Panc1 (cell line): Measurements from ENCODE around the gene BACH2. TPM values are rescaled to one million over a fixed set of nuclear protein-coding genes. Genes with fewer than 3 reads are reported as not detected.

ENCODE experiments used
- ATAC-seq: fragments of 200-7000 bp; cut with Tn5 transposase; 2 replicates; pipeline ENCODE4 v1.9.1; 2020; ENCODE audit warnings: mild to moderate bottlenecking, moderate library complexity
- BruUV-seq: library from RNA; stranded (reverse); fragments of 400-500 nt; replicated peaks from 2 replicates; lab custom pipeline; 2021; lab: Mats Ljungman, UMichigan
- CTCF ChIA-PET: fragments of 300-600 bp; sonication (Branson Sonifier 250); formaldehyde crosslinking; loops from one replicate; lab custom pipeline; 2022; ENCODE audit warnings: antibody characterized with exemption; lab: Charles Lee
- POLR2A ChIA-PET: fragments of 300-600 bp; sonication (Branson Sonifier 250); formaldehyde crosslinking; loops from one replicate; lab custom pipeline; 2022; ENCODE audit warnings: antibody characterized with exemption; lab: Charles Lee
- DNase-seq: peaks from one replicate; pipeline ENCODE4 v3.0.0-alpha.2; 2010; ENCODE audit warnings: low read depth, low spot score
- H3K27ac ChIP-seq: 2 replicates; pipeline ENCODE4 v1.5.1; 2011; ENCODE audit warnings: mild to moderate bottlenecking, low read length, inconsistent platforms
- H3K27me3 ChIP-seq: fragments of 200-500 bp; sonication (Bioruptor generic); 2 replicates; pipeline ENCODE4 v1.6.0; 2014; ENCODE audit warnings: low read length, inconsistent platforms; ENCODE audit not compliant: control insufficient read depth, insufficient read depth
- H3K36me3 ChIP-seq: fragments of 200-500 bp; sonication (Bioruptor generic); 2 replicates; pipeline ENCODE4 v1.5.1; 2014; ENCODE audit warnings: inconsistent platforms, mild to moderate bottlenecking, low read length, moderate library complexity; ENCODE audit not compliant: control insufficient read depth, insufficient read depth
- H3K4me1 ChIP-seq: 2 replicates; pipeline ENCODE4 v1.5.1; 2011; ENCODE audit warnings: inconsistent platforms, mild to moderate bottlenecking, low read length, moderate library complexity; ENCODE audit not compliant: control insufficient read depth, insufficient read depth
- H3K4me3 ChIP-seq, 2 experiments: 2 replicates each; pipeline ENCODE4 v1.5.1; 2011 to 2012; ENCODE audit warnings: low read depth in 2 of 2, low read length in 2 of 2, mild to moderate bottlenecking in 2 of 2, inconsistent platforms in 1 of 2, moderate library complexity in 1 of 2
- H3K9me3 ChIP-seq: fragments of 200-500 bp; sonication (Bioruptor generic); 2 replicates; pipeline ENCODE4 v1.5.1; 2014; ENCODE audit warnings: low read depth, mild to moderate bottlenecking, inconsistent platforms, low read length, moderate library complexity; ENCODE audit not compliant: control insufficient read depth, insufficient read depth
- POLR2AphosphoS5 ChIP-seq: IDR thresholded peaks from 2 replicates; pipeline ENCODE4 v1.6.1; 2012; ENCODE audit warnings: mild to moderate bottlenecking, low read depth, low read length, moderate library complexity
- SIN3A ChIP-seq: IDR thresholded peaks from 2 replicates; pipeline ENCODE4 v1.6.1; 2012; ENCODE audit warnings: low read depth, mild to moderate bottlenecking, low read length, moderate library complexity, borderline replicate concordance; ENCODE audit not compliant: insufficient read depth
- TCF7L2 ChIP-seq: IDR thresholded peaks from 2 replicates; pipeline ENCODE4 v1.6.1; 2011; ENCODE audit warnings: mild to moderate bottlenecking, low read depth, low read length, inconsistent platforms
- in situ Hi-C: cut with HindIII; loops from 2 replicates; pipeline ENCODE4 v1.10.0; 2016; ENCODE audit warnings: low sequenced_read_pairs, low pct_unique_long_range_greater_than_20kb
- intact Hi-C: fragments of 100-400 bp; cut with micrococcal nuclease; formaldehyde crosslinking; loops from one replicate; pipeline ENCODE4 v1.10.0; 2022; ENCODE audit not compliant: unreplicated experiment
- total RNA-seq: library from RNA; stranded (reverse); gene quantifications from one replicate; pipeline ENCODE4 v1.2.1, GENCODE V29; 2021; ENCODE audit not compliant: unreplicated experiment
- TF ChIP-seq, protein P1 (sequence below): fragments of 450-650 bp; IDR thresholded peaks from 2 replicates; pipeline ENCODE4 v1.5.1; 2017; ENCODE audit warnings: mild to moderate bottlenecking
- TF ChIP-seq, protein P2 (sequence below), 2 experiments: IDR thresholded peaks; 2 replicates each; pipeline ENCODE4 v1.6.1; 2011 to 2012; ENCODE audit warnings: low read depth in 2 of 2, control low read depth in 1 of 2, low read length in 1 of 2, mild to moderate bottlenecking in 1 of 2, moderate library complexity in 1 of 2; ENCODE audit not compliant: insufficient read depth in 1 of 2

Gene BACH2
- total RNA-seq, 1 experiment from 2014 or later = 1.6 TPM

DNA sequence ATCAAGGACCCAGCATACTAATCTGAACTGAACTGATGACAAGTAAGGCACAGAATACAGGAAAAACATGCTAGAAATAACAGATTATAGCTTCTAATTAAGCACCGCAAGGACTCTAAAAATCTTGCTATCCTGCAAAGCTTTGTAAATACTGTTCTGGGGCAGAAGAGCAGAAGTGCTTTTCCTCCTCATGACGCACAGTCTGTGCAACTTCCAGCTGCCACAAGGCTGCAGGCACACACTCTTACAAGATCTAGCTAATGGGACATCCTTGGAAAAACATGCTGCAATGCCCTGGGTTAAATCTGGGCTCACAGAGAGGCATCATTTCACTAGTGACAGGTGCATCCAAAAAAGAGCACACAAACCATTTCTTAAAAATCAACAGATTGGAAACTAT, 213.8 kb downstream of the BACH2 start:
- Histone ChIP-seq H3K4me3 (no peak overlapping the region), H3K27ac (no peak overlapping the region), H3K36me3 (no peaks in the 10 kb centered on the region), H3K27me3 (no peaks in the 10 kb centered on the region), H3K4me1 (no peaks in the 10 kb centered on the region), H3K9me3 (no peaks in the 10 kb centered on the region)
- BruUV-seq = no TSS peak
- ChIA-PET CTCF (no interaction called here), POLR2A (no interaction called here)
- in situ Hi-C loops = no loop called here
- no peak for DNase-seq
- no peak for TF ChIP-seq TCF7L2
- TF ChIP-seq, protein P1, sequence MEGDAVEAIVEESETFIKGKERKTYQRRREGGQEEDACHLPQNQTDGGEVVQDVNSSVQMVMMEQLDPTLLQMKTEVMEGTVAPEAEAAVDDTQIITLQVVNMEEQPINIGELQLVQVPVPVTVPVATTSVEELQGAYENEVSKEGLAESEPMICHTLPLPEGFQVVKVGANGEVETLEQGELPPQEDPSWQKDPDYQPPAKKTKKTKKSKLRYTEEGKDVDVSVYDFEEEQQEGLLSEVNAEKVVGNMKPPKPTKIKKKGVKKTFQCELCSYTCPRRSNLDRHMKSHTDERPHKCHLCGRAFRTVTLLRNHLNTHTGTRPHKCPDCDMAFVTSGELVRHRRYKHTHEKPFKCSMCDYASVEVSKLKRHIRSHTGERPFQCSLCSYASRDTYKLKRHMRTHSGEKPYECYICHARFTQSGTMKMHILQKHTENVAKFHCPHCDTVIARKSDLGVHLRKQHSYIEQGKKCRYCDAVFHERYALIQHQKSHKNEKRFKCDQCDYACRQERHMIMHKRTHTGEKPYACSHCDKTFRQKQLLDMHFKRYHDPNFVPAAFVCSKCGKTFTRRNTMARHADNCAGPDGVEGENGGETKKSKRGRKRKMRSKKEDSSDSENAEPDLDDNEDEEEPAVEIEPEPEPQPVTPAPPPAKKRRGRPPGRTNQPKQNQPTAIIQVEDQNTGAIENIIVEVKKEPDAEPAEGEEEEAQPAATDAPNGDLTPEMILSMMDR = no peak
- TF ChIP-seq SIN3A = no peak
- TF ChIP-seq, protein P2, sequence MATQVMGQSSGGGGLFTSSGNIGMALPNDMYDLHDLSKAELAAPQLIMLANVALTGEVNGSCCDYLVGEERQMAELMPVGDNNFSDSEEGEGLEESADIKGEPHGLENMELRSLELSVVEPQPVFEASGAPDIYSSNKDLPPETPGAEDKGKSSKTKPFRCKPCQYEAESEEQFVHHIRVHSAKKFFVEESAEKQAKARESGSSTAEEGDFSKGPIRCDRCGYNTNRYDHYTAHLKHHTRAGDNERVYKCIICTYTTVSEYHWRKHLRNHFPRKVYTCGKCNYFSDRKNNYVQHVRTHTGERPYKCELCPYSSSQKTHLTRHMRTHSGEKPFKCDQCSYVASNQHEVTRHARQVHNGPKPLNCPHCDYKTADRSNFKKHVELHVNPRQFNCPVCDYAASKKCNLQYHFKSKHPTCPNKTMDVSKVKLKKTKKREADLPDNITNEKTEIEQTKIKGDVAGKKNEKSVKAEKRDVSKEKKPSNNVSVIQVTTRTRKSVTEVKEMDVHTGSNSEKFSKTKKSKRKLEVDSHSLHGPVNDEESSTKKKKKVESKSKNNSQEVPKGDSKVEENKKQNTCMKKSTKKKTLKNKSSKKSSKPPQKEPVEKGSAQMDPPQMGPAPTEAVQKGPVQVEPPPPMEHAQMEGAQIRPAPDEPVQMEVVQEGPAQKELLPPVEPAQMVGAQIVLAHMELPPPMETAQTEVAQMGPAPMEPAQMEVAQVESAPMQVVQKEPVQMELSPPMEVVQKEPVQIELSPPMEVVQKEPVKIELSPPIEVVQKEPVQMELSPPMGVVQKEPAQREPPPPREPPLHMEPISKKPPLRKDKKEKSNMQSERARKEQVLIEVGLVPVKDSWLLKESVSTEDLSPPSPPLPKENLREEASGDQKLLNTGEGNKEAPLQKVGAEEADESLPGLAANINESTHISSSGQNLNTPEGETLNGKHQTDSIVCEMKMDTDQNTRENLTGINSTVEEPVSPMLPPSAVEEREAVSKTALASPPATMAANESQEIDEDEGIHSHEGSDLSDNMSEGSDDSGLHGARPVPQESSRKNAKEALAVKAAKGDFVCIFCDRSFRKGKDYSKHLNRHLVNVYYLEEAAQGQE (IDR thresholded peaks at IDR 0.05; ENCODE audit: insufficient read depth in 1 of 2, low read depth in 2 of 2, low read length in 1 of 2) = no peak
- TF ChIP-seq POLR2AphosphoS5 = no peak
- intact Hi-C loops = no loop called here
- no peak for ATAC-seq

DNA sequence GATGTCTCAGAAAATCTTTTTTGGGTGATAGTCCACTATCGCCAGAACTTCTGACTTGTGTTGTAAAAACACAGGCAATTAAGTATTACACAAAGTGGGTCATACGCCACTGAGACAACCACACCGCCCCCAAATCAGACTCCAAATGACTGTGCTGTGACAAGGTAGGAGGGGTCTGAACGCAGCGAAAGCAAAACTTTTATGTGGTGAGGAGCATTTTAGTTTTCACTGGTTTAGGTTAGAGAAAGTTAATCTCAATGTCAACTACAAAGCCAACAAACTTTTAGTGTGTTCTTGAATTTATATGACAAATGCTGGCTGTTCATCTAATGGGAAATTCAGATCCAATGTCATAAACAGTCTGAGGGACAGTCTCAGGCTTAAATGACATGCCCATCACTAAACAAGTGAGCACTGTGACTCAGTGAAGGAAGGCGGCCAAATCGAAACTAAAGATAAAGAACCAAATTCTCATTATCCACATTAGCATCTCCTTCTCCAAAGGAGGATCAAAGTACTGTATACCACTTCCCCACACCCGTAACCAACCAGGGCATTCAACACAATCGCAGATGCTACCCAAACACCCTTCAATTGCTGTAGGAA, 215.7 kb downstream of the BACH2 start:
- TF ChIP-seq POLR2AphosphoS5 = no peak
- TF ChIP-seq, protein P2 (IDR thresholded peaks at IDR 0.05; ENCODE audit: insufficient read depth in 1 of 2, low read depth in 2 of 2, low read length in 1 of 2) = no peak
- no peak for TF ChIP-seq TCF7L2
- Histone ChIP-seq H3K4me3 (no peak overlapping the region), H3K27ac (no peak overlapping the region), H3K27me3 (no peaks in the 10 kb centered on the region; the same call in 1 of the 2 replicates), H3K9me3 (no peaks in the 10 kb centered on the region), H3K4me1 (no peaks in the 10 kb centered on the region), H3K36me3 (no peaks in the 10 kb centered on the region)
- DNase-seq (no peak), ATAC-seq (no peak)
- no TSS peak for BruUV-seq
- POLR2A ChIA-PET = no interaction called here
- intact Hi-C loops (no loop called here), in situ Hi-C loops (no loop called here)
- CTCF ChIA-PET = no interaction called here
